A549 (cell line): ENCODE measurements around the gene CFC1.
"Not testable (repeated sequence)": the region's sequence is repeated elsewhere in the genome, so short reads cannot be mapped to it uniquely, and the experiment has no call there.

ENCODE experiments used
- JUNB ChIP-seq: fragments of >200 bp; sonication (Bioruptor Twin); formaldehyde crosslinking; IDR thresholded peaks from 2 replicates; pipeline ENCODE4 v1.6.1; 2016
- TF ChIP-seq, protein P1 (sequence below): fragments of >200 bp; sonication (Bioruptor Twin); formaldehyde crosslinking; IDR thresholded peaks from 3 replicates; pipeline ENCODE4 v1.5.1; 2016

GRCh38 chr2:130543785-130544528 is 55.4 kb downstream of the CFC1 start:
- TF ChIP-seq, protein P1, sequence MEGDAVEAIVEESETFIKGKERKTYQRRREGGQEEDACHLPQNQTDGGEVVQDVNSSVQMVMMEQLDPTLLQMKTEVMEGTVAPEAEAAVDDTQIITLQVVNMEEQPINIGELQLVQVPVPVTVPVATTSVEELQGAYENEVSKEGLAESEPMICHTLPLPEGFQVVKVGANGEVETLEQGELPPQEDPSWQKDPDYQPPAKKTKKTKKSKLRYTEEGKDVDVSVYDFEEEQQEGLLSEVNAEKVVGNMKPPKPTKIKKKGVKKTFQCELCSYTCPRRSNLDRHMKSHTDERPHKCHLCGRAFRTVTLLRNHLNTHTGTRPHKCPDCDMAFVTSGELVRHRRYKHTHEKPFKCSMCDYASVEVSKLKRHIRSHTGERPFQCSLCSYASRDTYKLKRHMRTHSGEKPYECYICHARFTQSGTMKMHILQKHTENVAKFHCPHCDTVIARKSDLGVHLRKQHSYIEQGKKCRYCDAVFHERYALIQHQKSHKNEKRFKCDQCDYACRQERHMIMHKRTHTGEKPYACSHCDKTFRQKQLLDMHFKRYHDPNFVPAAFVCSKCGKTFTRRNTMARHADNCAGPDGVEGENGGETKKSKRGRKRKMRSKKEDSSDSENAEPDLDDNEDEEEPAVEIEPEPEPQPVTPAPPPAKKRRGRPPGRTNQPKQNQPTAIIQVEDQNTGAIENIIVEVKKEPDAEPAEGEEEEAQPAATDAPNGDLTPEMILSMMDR, result not testable (repeated sequence)
- TF ChIP-seq JUNB, result not testable (repeated sequence)
